H9 (cell line): ENCODE data around the gene CDC14A. TPM values are rescaled to one million over a fixed set of nuclear protein-coding genes. Genes with fewer than 3 reads are reported as not detected.

Experiments used
- DNase-seq: peaks from one replicate; pipeline ENCODE4 v3.0.0-alpha.2; 2017
- H2AFZ ChIP-seq: one replicate; pipeline ENCODE4 v1.6.1; 2013; ENCODE audit warnings: mild to moderate bottlenecking, low read length, control low read depth, moderate library complexity
- H2AK5ac ChIP-seq: 2 replicates; pipeline ENCODE4 v1.6.1; 2013; ENCODE audit warnings: low read length, control low read depth, mixed read lengths; ENCODE audit not compliant: insufficient read length
- H2BK120ac ChIP-seq: one replicate; pipeline ENCODE4 v1.6.1; 2013; ENCODE audit warnings: low read depth, mild to moderate bottlenecking, low read length, control low read depth, inconsistent platforms; ENCODE audit not compliant: poor library complexity, severe bottlenecking
- H2BK12ac ChIP-seq: 2 replicates; pipeline ENCODE4 v1.6.1; 2013; ENCODE audit warnings: low read length, control low read depth, mixed read lengths, low read depth; ENCODE audit not compliant: insufficient read length
- H2BK15ac ChIP-seq: 2 replicates; pipeline ENCODE4 v1.6.1; 2013; ENCODE audit warnings: low read depth, low read length, control low read depth
- H2BK20ac ChIP-seq: one replicate; pipeline ENCODE4 v1.6.1; 2013; ENCODE audit warnings: low read depth, mild to moderate bottlenecking, low read length, control low read depth, inconsistent platforms; ENCODE audit not compliant: poor library complexity, severe bottlenecking
- H2BK5ac ChIP-seq: 2 replicates; pipeline ENCODE4 v1.6.1; 2013; ENCODE audit warnings: low read length, control low read depth, mixed read lengths; ENCODE audit not compliant: insufficient read length
- H3K14ac ChIP-seq: 2 replicates; pipeline ENCODE4 v1.6.1; 2013; ENCODE audit warnings: low read length, control low read depth; ENCODE audit not compliant: insufficient read depth
- H3K18ac ChIP-seq: 2 replicates; pipeline ENCODE4 v1.6.1; 2013; ENCODE audit warnings: low read depth, mild to moderate bottlenecking, mixed read lengths, low read length, control low read depth; ENCODE audit not compliant: insufficient read length
- H3K23ac ChIP-seq: 2 replicates; pipeline ENCODE4 v1.6.1; 2013; ENCODE audit warnings: low read length, control low read depth, mixed read lengths, low read depth; ENCODE audit not compliant: insufficient read length
- H3K23me2 ChIP-seq: 2 replicates; pipeline ENCODE4 v1.6.1; 2013; ENCODE audit warnings: low read depth, mild to moderate bottlenecking, mixed read lengths, low read length, control low read depth; ENCODE audit not compliant: insufficient read length, poor library complexity, severe bottlenecking
- H3K27ac ChIP-seq: 2 replicates; pipeline ENCODE4 v1.5.1; 2013; ENCODE audit warnings: low read length, control low read depth, mixed read lengths, low read depth; ENCODE audit not compliant: insufficient read length
- H3K27me3 ChIP-seq: 2 replicates; pipeline ENCODE4 v1.6.1; 2013; ENCODE audit warnings: low read length, control low read depth, inconsistent platforms; ENCODE audit not compliant: insufficient read depth
- H3K4ac ChIP-seq: 2 replicates; pipeline ENCODE4 v1.6.1; 2013; ENCODE audit warnings: low read depth, mild to moderate bottlenecking, control low read depth, inconsistent platforms, low read length, moderate library complexity
- H3K4me1 ChIP-seq: 2 replicates; pipeline ENCODE4 v1.6.1; 2013; ENCODE audit warnings: low read length, control low read depth, inconsistent platforms; ENCODE audit not compliant: insufficient read depth
- H3K4me2 ChIP-seq: 2 replicates; pipeline ENCODE4 v1.6.1; 2013; ENCODE audit warnings: low read length, control low read depth, mixed read lengths; ENCODE audit not compliant: insufficient read length, insufficient read depth
- H3K56ac ChIP-seq: 2 replicates; pipeline ENCODE4 v1.6.1; 2013; ENCODE audit warnings: low read depth, mild to moderate bottlenecking, mixed read lengths, low read length, control low read depth; ENCODE audit not compliant: insufficient read length
- H3K79me1 ChIP-seq: 2 replicates; pipeline ENCODE4 v1.6.1; 2013; ENCODE audit warnings: low read depth, mild to moderate bottlenecking, moderate library complexity, low read length, control low read depth, inconsistent platforms; ENCODE audit not compliant: insufficient read depth, poor library complexity, severe bottlenecking
- H3K79me2 ChIP-seq: 2 replicates; pipeline ENCODE4 v1.6.1; 2013; ENCODE audit warnings: low read length, control low read depth, inconsistent platforms; ENCODE audit not compliant: insufficient read depth
- H3K9ac ChIP-seq: 2 replicates; pipeline ENCODE4 v1.6.1; 2013; ENCODE audit warnings: low read length, control low read depth, mixed read lengths; ENCODE audit not compliant: insufficient read length; ENCODE audit errors: extremely low read depth
- H3K9me3 ChIP-seq: one replicate; pipeline ENCODE4 v1.6.1; 2013; ENCODE audit warnings: low read depth, low read length, inconsistent platforms; ENCODE audit not compliant: control insufficient read depth
- H3T11ph ChIP-seq: one replicate; pipeline ENCODE4 v1.6.1; 2013; ENCODE audit warnings: mild to moderate bottlenecking, low read length, control low read depth, inconsistent platforms
- H4K20me1 ChIP-seq: one replicate; pipeline ENCODE4 v1.6.1; 2013; ENCODE audit not compliant: control insufficient read depth, insufficient read length, insufficient read depth
- H4K5ac ChIP-seq: 2 replicates; pipeline ENCODE4 v1.6.1; 2013; ENCODE audit warnings: low read depth, mild to moderate bottlenecking, mixed read lengths, low read length, control low read depth; ENCODE audit not compliant: insufficient read length
- H4K8ac ChIP-seq: replicated peaks from 2 replicates; pipeline ENCODE4 v1.6.1; 2013; ENCODE audit warnings: low read length, control low read depth, mixed read lengths, low read depth; ENCODE audit not compliant: insufficient read length
- H4K91ac ChIP-seq: 2 replicates; pipeline ENCODE4 v1.6.1; 2013; ENCODE audit warnings: low read depth, mild to moderate bottlenecking, moderate library complexity, mixed read lengths, low read length, control low read depth; ENCODE audit not compliant: insufficient read length
- H3K27ac Mint-ChIP-seq, 3 experiments: 2 replicates in 2 of 3; 3 replicates in 1 of 3; pipeline ENCODE4 v1.8.0; 2020 to 2021; ENCODE audit warnings: mixed read lengths in 3 of 3, mild to moderate bottlenecking in 1 of 3, moderate library complexity in 1 of 3
- H3K27me3 Mint-ChIP-seq: 2 replicates; pipeline ENCODE4 v1.8.0; 2021; ENCODE audit warnings: low read depth, mild to moderate bottlenecking, moderate library complexity, mixed read lengths
- H3K36me3 Mint-ChIP-seq, 3 experiments: 2 replicates in 2 of 3; 3 replicates in 1 of 3; pipeline ENCODE4 v1.8.0; 2020 to 2021; ENCODE audit warnings: low read depth in 3 of 3, mixed read lengths in 3 of 3; ENCODE audit not compliant: insufficient read depth in 1 of 3
- H3K4me1 Mint-ChIP-seq, 2 experiments: 2 replicates each; pipeline ENCODE4 v1.8.0; 2020; ENCODE audit warnings: mixed read lengths in 2 of 2
- H3K4me3 Mint-ChIP-seq, 2 experiments: 2 replicates in 1 of 2; 3 replicates in 1 of 2; pipeline ENCODE4 v1.8.0; 2020 to 2021; ENCODE audit warnings: mild to moderate bottlenecking in 2 of 2, mixed read lengths in 2 of 2, moderate library complexity in 1 of 2
- H3K9me3 Mint-ChIP-seq, 2 experiments: 2 replicates in 1 of 2; 3 replicates in 1 of 2; pipeline ENCODE4 v1.8.0; 2020; ENCODE audit warnings: mild to moderate bottlenecking in 2 of 2, mixed read lengths in 2 of 2, moderate library complexity in 1 of 2
- CTCF ChIP-seq: fragments of 200-600 bp; sonication (generic); conservative IDR thresholded peaks from 3 replicates; pipeline ENCODE4 v1.8.0; 2021; ENCODE audit warnings: antibody characterized with exemption, mild to moderate bottlenecking
- WGBS: extraction: QIAGEN DNeasy Blood & Tissue Kit; methylation state at CpG from one replicate; pipeline ENCODE4 v1.1.7; 2013; ENCODE audit warnings: missing lambda C conversion rate, low lambda C conversion rate, mixed read lengths; ENCODE audit not compliant: insufficient read length; ENCODE audit errors: extremely low coverage; 5-methylcytosine and 5-hydroxymethylcytosine counted together
- total RNA-seq: library from RNA; stranded (reverse); gene quantifications from 2 replicates; pipeline ENCODE4 v1.2.1, GENCODE V29; 2021

CDC14A gene
- total RNA-seq, 1 experiment from 2014 or later, result 8.9 TPM

- no peak overlapping the region for H3K23ac ChIP-seq
- 0 out of 4 replicates have a peak, but pooled peaks cover 3% of the 10 kb centered on the region in 2 experiments for H3K4me1 Mint-ChIP-seq
- peaks cover 4 to 15% (median 11%) of the 10 kb centered on the region in 3 experiments; a peak in 6 of 7 replicates for H3K36me3 Mint-ChIP-seq
- H3K27me3 ChIP-seq, result no peaks in the 10 kb centered on the region
- no peak overlapping the region for H2BK5ac ChIP-seq
- H3K18ac ChIP-seq, result no peak overlapping the region
- H2AFZ ChIP-seq, result no peak overlapping the region
- H3K23me2 ChIP-seq, result no peaks in the 10 kb centered on the region
- no peaks in the 10 kb centered on the region for H3K9me3 Mint-ChIP-seq
- H3K9me3 ChIP-seq, result no peaks in the 10 kb centered on the region
- no peak overlapping the region for H2BK15ac ChIP-seq
- H2BK12ac ChIP-seq, result no peak overlapping the region
- H4K8ac ChIP-seq, result no peak overlapping the region
- H2AK5ac ChIP-seq, result no peak overlapping the region
- H3K4me3 Mint-ChIP-seq, result no peak overlapping the region
- no peaks in the 10 kb centered on the region for H3K79me2 ChIP-seq
- H3K4me1 ChIP-seq, result no peaks in the 10 kb centered on the region
- no peak overlapping the region for H3T11ph ChIP-seq
- H3K27ac ChIP-seq, result no peak overlapping the region
- no peak overlapping the region for H3K14ac ChIP-seq
- H4K20me1 ChIP-seq, result no peaks in the 10 kb centered on the region
- no peak overlapping the region for H2BK20ac ChIP-seq
- no peak for TF ChIP-seq CTCF
- H3K79me1 ChIP-seq, result no peaks in the 10 kb centered on the region
- no peak overlapping the region for H3K4ac ChIP-seq
- no peak overlapping the region for H3K9ac ChIP-seq
- no peak overlapping the region for H3K27ac Mint-ChIP-seq
- no peak overlapping the region for H4K5ac ChIP-seq
- H3K4me2 ChIP-seq, result no peak overlapping the region
- no CpG with 5 or more reads among the region's 2 CpGs for WGBS
- no peak overlapping the region for H3K56ac ChIP-seq
- H2BK120ac ChIP-seq, result no peak overlapping the region
- no peaks in the 10 kb centered on the region for H3K27me3 Mint-ChIP-seq
- DNase-seq, result no peak
- H4K91ac ChIP-seq, result no peak overlapping the region
Observed at GRCh38 chr1:100506217-100506616, 153.9 kb downstream of the CDC14A start.
